HCT116 (cell line): ENCODE data around the gene TAS2R39.

Experiments used
- CBX3 ChIP-seq: IDR thresholded peaks from 2 replicates; pipeline ENCODE4 v1.6.1; 2012; ENCODE audit warnings: low read depth
- EGR1 ChIP-seq: IDR thresholded peaks from 2 replicates; pipeline ENCODE4 v1.6.1; 2012; ENCODE audit warnings: low read depth
- EZH2 ChIP-seq: fragments of 200-600 bp; sonication (generic); IDR thresholded peaks from 2 replicates; pipeline ENCODE4 v1.6.1; 2017; ENCODE audit warnings: antibody characterized with exemption, mixed run types
- POLR2AphosphoS5 ChIP-seq: IDR thresholded peaks from 2 replicates; pipeline ENCODE4 v1.6.1; 2011; ENCODE audit warnings: mild to moderate bottlenecking, low read depth, low read length, moderate library complexity
- TCF7L2 ChIP-seq: IDR thresholded peaks from 2 replicates; pipeline ENCODE4 v1.7.0; 2011; ENCODE audit warnings: borderline replicate concordance, inconsistent platforms; ENCODE audit not compliant: insufficient read depth, insufficient read length; ENCODE audit errors: extremely low read depth
- YY1 ChIP-seq: IDR thresholded peaks from 2 replicates; pipeline ENCODE4 v1.6.1; 2011; ENCODE audit warnings: low read length, low read depth, moderate library complexity, mild to moderate bottlenecking; ENCODE audit not compliant: insufficient replicate concordance; ENCODE audit errors: extremely low read depth
- TF ChIP-seq, protein P1 (sequence below): IDR thresholded peaks from 2 replicates; pipeline ENCODE4 v1.6.1; 2012
- TF ChIP-seq, protein P2 (sequence below), 3 experiments: fragments of 200-600 bp in 1 of 3; sonication (generic) in 1 of 3; IDR thresholded peaks in 2 of 3; conservative IDR thresholded peaks in 1 of 3; 2 replicates each; pipeline ENCODE4 v1.5.1; 2012 to 2017; ENCODE audit warnings: low read depth in 2 of 3, low read length in 2 of 3, antibody characterized with exemption in 1 of 3, borderline replicate concordance in 1 of 3, control low read depth in 1 of 3, mild to moderate bottlenecking in 1 of 3, mixed read lengths in 1 of 3, mixed run types in 1 of 3, moderate library complexity in 1 of 3; ENCODE audit not compliant: insufficient read depth in 1 of 3

- no peak for TF ChIP-seq EGR1
- TF ChIP-seq, protein P1, sequence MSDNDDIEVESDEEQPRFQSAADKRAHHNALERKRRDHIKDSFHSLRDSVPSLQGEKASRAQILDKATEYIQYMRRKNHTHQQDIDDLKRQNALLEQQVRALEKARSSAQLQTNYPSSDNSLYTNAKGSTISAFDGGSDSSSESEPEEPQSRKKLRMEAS = no peak
- TF ChIP-seq TCF7L2 = no peak
- no peak for TF ChIP-seq YY1
- TF ChIP-seq CBX3 = no peak
- no peak for TF ChIP-seq EZH2
- TF ChIP-seq, protein P2, sequence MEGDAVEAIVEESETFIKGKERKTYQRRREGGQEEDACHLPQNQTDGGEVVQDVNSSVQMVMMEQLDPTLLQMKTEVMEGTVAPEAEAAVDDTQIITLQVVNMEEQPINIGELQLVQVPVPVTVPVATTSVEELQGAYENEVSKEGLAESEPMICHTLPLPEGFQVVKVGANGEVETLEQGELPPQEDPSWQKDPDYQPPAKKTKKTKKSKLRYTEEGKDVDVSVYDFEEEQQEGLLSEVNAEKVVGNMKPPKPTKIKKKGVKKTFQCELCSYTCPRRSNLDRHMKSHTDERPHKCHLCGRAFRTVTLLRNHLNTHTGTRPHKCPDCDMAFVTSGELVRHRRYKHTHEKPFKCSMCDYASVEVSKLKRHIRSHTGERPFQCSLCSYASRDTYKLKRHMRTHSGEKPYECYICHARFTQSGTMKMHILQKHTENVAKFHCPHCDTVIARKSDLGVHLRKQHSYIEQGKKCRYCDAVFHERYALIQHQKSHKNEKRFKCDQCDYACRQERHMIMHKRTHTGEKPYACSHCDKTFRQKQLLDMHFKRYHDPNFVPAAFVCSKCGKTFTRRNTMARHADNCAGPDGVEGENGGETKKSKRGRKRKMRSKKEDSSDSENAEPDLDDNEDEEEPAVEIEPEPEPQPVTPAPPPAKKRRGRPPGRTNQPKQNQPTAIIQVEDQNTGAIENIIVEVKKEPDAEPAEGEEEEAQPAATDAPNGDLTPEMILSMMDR (IDR thresholded peaks at IDR 0.05 in 2 of 3, conservative IDR thresholded peaks at IDR 0.05 in 1 of 3; ENCODE audit: borderline replicate concordance in 1 of 3, insufficient read depth in 1 of 3, low read depth in 2 of 3, low read length in 2 of 3) = no peak
- TF ChIP-seq POLR2AphosphoS5 = no peak
Observed at GRCh38 chr7:143203386-143203785, 20.2 kb downstream of the TAS2R39 start.
